OCI-LY1 (cell line): ENCODE results near the gene CACNA1D.

Experiments
- H2AFZ ChIP-seq: fragments of 200-600 bp; sonication (generic), shearing (Covaris generic); 2 replicates; pipeline ENCODE4 v1.6.0; 2014; ENCODE audit warnings: antibody characterized with exemption, mild to moderate bottlenecking, low read length
- H3F3A ChIP-seq: fragments of 200-600 bp; sonication (generic), shearing (Covaris generic); 2 replicates; pipeline ENCODE4 v1.6.0; 2014; ENCODE audit warnings: mild to moderate bottlenecking, antibody characterized with exemption, low read length, moderate library complexity; ENCODE audit not compliant: insufficient read depth
- H3K27ac ChIP-seq: fragments of 200-600 bp; sonication (generic); 2 replicates; pipeline ENCODE4 v1.5.1; 2014; ENCODE audit warnings: low read length, mixed run types, mild to moderate bottlenecking, low read depth; ENCODE audit not compliant: poor library complexity, severe bottlenecking
- H3K27me3 ChIP-seq: fragments of 200-600 bp; sonication (generic); 2 replicates; pipeline ENCODE4 v1.6.0; 2014; ENCODE audit warnings: antibody characterized with exemption, mild to moderate bottlenecking, low read length, moderate library complexity; ENCODE audit not compliant: insufficient read depth
- H3K36me3 ChIP-seq: fragments of 200-600 bp; sonication (generic); 2 replicates; pipeline ENCODE4 v1.6.1; 2014; ENCODE audit warnings: mild to moderate bottlenecking, antibody characterized with exemption, low read length, moderate library complexity, mixed read lengths; ENCODE audit not compliant: insufficient read depth
- H3K4me1 ChIP-seq: fragments of 200-600 bp; sonication (generic); 2 replicates; pipeline ENCODE4 v1.5.1; 2014; ENCODE audit warnings: mild to moderate bottlenecking, low read length, moderate library complexity; ENCODE audit not compliant: insufficient read depth, severe bottlenecking
- H3K4me2 ChIP-seq: fragments of 200-600 bp; sonication (generic), shearing (Covaris generic); 2 replicates; pipeline ENCODE4 v1.6.1; 2014; ENCODE audit warnings: low read length
- H3K4me3 ChIP-seq: fragments of 200-600 bp; sonication (generic); 2 replicates; pipeline ENCODE4 v1.5.1; 2014; ENCODE audit warnings: low read length, low read depth, mild to moderate bottlenecking, mixed read lengths; ENCODE audit not compliant: poor library complexity, severe bottlenecking
- H3K79me2 ChIP-seq: fragments of 200-600 bp; shearing (Covaris generic); 2 replicates; pipeline ENCODE4 v1.6.1; 2016; ENCODE audit warnings: mixed run types, low read length, mixed read lengths; ENCODE audit not compliant: insufficient read depth
- H3K9ac ChIP-seq: fragments of 200-600 bp; sonication (generic), shearing (Covaris generic); 2 replicates; pipeline ENCODE4 v1.6.1; 2014; ENCODE audit warnings: mild to moderate bottlenecking, low read length, mixed read lengths
- H3K9me2 ChIP-seq: fragments of 200-600 bp; sonication (generic), shearing (Covaris generic); 2 replicates; pipeline ENCODE4 v1.6.1; 2014; ENCODE audit warnings: low read depth, mild to moderate bottlenecking, low read length, mixed read lengths
- H3K9me3 ChIP-seq: fragments of 200-600 bp; shearing (Covaris generic); 2 replicates; pipeline ENCODE4 v1.6.1; 2014; ENCODE audit warnings: low read length, mixed read lengths
- H4K20me1 ChIP-seq: fragments of 200-600 bp; sonication (generic), shearing (Covaris generic); 2 replicates; pipeline ENCODE4 v1.6.0; 2016; ENCODE audit warnings: mild to moderate bottlenecking, low read length; ENCODE audit not compliant: insufficient read depth
- CTCF ChIP-seq: fragments of 200-600 bp; sonication (generic), shearing (Covaris generic); IDR thresholded peaks from 2 replicates; pipeline ENCODE4 v1.5.1; 2017; ENCODE audit warnings: mild to moderate bottlenecking, antibody characterized with exemption, low read length, moderate library complexity, mixed read lengths
- EZH2 ChIP-seq: fragments of 200-600 bp; sonication (generic), shearing (Covaris generic); IDR thresholded peaks from 2 replicates; pipeline ENCODE4 v1.8.0; 2017; ENCODE audit warnings: borderline replicate concordance, mixed run types, mild to moderate bottlenecking, antibody characterized with exemption, low read length, moderate library complexity, mixed read lengths

CACNA1D gene

GRCh38 chr3:53715815-53716483 is 221.5 kb downstream of the CACNA1D start:
- H3K9me3 ChIP-seq = no peaks in the 10 kb centered on the region
- no peak overlapping the region for H3K4me2 ChIP-seq
- no peak overlapping the region for H3K27ac ChIP-seq
- no peak overlapping the region for H3K9ac ChIP-seq
- no peaks in the 10 kb centered on the region for H3K79me2 ChIP-seq
- no peaks in the 10 kb centered on the region for H3F3A ChIP-seq
- no peaks in the 10 kb centered on the region; the same call in 1 of the 2 replicates for H3K27me3 ChIP-seq
- no peaks in the 10 kb centered on the region for H3K9me2 ChIP-seq
- no peaks in the 10 kb centered on the region for H4K20me1 ChIP-seq
- TF ChIP-seq CTCF (no peak), EZH2 (no peak)
- no peak overlapping the region for H3K4me3 ChIP-seq
- H3K4me1 ChIP-seq = no peaks in the 10 kb centered on the region
- no peak overlapping the region for H2AFZ ChIP-seq
- H3K36me3 ChIP-seq = no peaks in the 10 kb centered on the region

DNA sequence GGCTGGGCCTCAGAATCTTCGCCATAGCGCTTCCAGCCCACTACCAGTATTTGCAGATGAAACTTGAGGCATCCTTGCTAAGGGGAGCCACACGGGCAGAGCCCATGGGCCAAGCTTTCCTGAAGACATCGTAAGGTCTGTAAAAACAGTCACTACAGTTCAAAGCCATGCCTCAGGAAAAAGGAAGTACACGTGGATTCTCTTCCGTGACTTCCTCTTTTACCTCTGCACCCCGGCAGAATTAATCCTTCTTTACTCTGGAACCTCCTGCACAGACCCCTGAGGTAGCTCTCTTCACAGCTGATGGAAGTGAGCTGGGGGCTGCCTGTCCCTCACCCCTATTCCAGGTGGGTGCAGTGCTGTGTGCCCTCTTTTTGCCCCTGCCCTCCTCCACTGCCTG is 222.6 kb downstream of the CACNA1D start:
- H3F3A ChIP-seq = no peaks in the 10 kb centered on the region
- H3K4me2 ChIP-seq = no peak overlapping the region
- H2AFZ ChIP-seq = no peak overlapping the region
- no peaks in the 10 kb centered on the region for H3K4me1 ChIP-seq
- H3K9me2 ChIP-seq = no peaks in the 10 kb centered on the region
- H3K9ac ChIP-seq = no peak overlapping the region
- H3K79me2 ChIP-seq = no peaks in the 10 kb centered on the region
- no peak overlapping the region for H3K27ac ChIP-seq
- H3K9me3 ChIP-seq = no peaks in the 10 kb centered on the region
- no peaks in the 10 kb centered on the region for H4K20me1 ChIP-seq
- no peaks in the 10 kb centered on the region for H3K36me3 ChIP-seq
- TF ChIP-seq CTCF (no peak), EZH2 (no peak)
- H3K27me3 ChIP-seq = no peaks in the 10 kb centered on the region; the same call in 1 of the 2 replicates
- no peak overlapping the region for H3K4me3 ChIP-seq

DNA sequence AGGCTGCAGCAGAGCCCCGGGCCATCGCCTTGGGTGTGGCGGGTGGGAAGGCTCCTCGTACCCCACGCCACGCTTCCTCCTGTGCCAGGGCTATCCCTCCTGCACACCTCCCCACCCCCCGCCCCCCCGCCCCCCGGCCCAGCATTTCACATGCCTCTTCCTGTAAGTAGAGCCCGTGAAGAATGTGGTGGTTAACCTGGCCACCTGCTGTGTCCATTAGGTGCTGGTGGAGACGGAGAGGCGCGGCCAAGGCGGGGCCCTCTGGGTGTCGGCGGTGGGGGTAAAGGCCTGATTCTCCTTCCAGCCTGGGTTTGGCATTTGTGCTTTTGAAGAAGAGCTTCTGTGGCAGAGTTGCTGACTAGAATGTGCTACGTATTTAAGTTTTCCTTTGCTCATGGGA is 224.1 kb downstream of the CACNA1D start:
- Histone ChIP-seq H4K20me1 (no peaks in the 10 kb centered on the region), H3K4me1 (no peaks in the 10 kb centered on the region), H2AFZ (no peak overlapping the region), H3K9me3 (no peaks in the 10 kb centered on the region), H3K79me2 (no peaks in the 10 kb centered on the region), H3F3A (no peaks in the 10 kb centered on the region), H3K36me3 (no peaks in the 10 kb centered on the region), H3K4me2 (no peak overlapping the region), H3K9me2 (no peaks in the 10 kb centered on the region), H3K9ac (no peak overlapping the region), H3K4me3 (no peak overlapping the region), H3K27ac (no peak overlapping the region), H3K27me3 (peaks cover 5% of the 10 kb centered on the region; the same call in 1 of the 2 replicates)
- no peak for TF ChIP-seq EZH2
- no peak for TF ChIP-seq CTCF
